NCI-H146 (cell line): ENCODE results near the gene LRRC74B.
"Not testable (repeated sequence)": the region's sequence is repeated elsewhere in the genome, so short reads cannot be mapped to it uniquely, and the experiment has no call there.

ENCODE experiments used
- DNase-seq: peaks from one replicate; lab custom pipeline; 2025; lab: John Stamatoyannopoulos, UW

The LRRC74B gene

DNA sequence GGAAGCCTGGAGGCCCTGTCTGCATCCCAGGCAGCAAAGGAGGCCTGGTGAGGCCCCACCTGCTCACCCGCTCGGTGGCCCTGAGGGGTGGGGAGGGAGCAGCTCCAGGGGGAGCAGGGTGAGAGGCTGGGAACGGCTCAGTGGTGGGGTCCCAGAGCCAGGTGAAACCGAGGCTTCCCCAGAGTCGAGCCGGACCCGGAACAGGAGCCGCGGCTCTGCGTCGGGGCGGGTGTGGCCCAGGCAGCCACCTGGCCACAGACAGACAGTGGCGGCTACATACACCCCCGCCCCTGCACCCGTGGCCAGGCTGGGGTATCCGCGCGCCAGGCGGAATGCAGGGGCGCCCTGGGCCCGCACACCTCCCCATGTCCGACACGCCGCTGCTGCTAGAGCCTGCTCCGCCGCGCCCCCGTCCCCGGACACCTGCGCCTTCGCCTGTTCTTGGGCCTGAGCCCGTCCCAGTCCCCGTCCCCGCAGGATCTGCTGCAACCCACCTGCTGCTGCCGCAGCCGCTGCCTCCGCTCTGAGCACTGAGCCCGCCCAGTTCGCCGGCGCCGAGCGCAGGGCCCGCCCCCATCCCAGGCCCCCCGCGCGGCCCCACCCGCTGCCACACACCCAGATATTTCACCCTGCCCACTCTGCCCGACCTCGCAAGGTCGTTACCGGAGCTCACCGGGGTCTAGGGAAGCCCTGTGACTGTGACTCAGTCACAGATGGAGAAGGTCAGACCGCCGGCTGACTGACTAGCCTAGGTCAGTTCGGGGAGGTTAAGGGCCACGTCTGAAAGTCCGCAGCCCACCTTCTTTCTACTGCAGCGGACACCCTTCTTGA is 13.5 kb upstream of the LRRC74B start, which contains the start of gene SLC7A4:
TSS of gene SLC7A4 (minus strand) at position 525 of the 831 bp plus-strand sequence. CDS start 749 bp downstream, outside the sequence.
- DNase-seq = peak; percentile 53

DNA sequence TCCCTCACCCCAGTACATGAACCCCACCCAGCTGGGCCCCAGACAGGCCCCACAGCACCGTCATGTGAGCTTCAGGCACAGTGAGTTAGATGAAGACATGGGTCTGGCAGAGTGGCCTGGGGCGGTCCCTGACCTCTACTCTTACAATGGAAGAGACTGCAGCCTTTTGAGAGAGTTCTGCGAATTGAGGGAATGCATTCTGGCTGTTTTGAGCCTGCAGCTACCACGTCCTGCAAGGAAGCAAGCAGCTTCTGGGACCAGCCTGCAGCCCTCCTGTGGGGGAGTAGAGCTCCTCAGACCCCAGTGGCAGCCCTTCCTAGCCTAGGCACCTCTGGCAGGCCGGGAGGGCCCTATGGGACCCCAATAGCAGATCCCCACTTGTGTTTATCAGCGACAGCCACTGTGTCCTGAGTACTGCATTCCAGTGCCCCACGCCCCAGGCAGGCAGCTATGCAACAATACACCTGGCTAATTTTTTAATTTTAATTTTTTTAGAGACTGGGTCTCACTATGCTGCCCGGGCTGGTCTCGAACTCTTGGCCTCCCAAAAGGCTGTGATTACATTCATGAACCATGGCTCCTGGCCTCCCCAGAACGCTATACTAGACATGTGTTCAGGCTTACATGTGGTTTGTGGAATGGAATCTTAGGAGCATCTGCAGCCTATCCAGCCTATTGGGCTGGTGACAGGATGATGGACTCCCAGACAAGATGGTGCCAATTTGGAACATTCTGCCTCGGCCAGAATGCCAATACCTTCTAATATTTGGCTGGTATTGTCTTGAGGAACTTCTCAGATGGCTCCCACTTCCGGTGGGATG is 12.7 kb upstream of the LRRC74B start:
- DNase-seq = no peak

DNA sequence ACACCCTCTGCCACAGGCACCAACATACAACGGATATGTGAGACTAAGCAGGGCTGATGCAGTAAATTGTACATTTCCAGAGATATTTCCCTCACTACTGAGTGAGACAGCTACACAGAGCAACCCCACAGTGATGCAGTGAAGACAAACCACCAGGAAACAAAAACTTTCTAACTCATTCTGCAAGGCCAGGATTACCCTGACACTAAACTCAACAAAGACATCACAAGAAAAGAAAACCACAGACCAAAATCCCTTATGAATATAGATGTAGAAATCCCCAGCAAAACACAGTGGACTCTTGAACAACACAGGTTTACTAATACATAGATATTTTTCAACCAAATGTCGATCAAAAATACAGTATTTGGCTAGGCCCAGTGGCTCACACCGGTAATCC is 11.9 kb upstream of the LRRC74B start:
- no peak for DNase-seq

DNA sequence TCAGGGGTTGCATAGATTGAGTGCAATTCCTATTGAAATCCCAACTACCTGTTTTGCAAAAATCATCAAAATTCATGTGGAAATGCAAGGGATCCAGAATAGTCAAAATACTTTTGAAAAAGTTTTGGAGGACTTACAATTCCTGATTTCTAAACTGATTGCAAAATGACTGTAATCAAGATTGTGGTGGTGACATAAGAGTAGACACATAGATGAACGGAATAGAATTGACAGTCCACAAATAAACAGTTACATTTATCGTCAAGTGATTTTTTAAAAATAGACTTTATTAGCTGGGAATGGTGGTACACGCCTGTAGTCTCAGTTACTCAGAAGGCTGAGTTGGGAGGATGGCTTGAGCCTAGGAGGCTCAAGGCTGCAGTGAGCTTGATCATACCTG is 10.8 kb upstream of the LRRC74B start:
- no peak for DNase-seq

DNA sequence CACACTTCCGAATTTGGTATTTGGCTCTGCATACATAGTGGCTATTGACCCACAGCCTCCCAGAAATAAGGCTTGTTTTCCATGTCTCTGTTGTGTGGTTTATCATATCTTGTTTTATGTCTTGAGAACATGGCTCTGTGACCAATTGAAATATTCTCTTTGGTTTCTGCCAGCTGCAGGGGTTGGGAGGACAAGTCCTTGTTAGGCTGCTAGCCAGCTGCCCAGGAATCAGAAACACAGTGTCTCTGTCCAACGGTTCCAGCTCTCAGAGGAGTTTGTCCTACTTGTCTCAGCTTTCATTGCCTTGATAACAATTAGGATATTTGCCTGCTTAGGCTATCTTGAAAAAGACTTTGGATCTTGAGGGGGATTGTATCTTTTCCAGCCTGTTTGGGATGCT is 7.3 kb upstream of the LRRC74B start:
- DNase-seq = no peak

DNA sequence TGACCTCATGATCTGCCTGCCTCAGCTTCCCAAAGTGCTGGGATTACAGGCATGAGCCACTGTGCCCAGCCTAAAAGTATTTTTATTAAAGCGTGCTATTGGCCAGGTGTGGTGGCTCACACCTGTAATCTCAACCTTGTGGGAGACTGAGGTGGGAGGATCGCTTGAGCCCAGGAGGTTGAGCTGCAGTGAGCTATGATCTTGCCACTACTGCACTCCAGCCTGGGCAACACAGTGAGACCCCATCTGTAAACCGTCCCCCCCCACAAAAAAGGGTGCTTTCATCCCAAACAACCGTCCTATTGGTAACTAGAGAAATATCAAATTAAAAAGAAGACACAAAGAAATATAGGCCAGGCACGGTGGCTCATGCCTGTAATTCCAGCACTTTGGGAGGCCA is 6.6 kb upstream of the LRRC74B start:
- DNase-seq = not testable (repeated sequence)

DNA sequence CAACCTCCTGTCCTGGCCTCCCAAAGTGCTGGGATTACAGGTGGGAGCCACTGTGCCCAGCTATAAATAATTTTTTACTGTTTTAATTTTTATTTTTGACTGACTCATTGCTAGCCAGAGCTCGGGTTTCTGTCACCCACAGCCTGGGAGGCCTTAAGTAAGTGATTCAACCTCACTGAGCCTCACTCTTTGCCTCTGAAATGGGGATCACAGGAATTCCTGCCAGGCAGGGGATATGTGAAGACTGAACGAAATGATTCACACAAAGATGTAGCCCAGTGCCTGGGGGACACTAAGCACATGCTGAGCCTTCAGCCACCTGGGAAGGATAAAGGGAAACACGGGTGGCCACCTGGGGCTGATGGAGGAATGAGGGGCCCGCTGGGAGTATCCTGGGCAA is 3.8 kb upstream of the LRRC74B start:
- no peak for DNase-seq

DNA sequence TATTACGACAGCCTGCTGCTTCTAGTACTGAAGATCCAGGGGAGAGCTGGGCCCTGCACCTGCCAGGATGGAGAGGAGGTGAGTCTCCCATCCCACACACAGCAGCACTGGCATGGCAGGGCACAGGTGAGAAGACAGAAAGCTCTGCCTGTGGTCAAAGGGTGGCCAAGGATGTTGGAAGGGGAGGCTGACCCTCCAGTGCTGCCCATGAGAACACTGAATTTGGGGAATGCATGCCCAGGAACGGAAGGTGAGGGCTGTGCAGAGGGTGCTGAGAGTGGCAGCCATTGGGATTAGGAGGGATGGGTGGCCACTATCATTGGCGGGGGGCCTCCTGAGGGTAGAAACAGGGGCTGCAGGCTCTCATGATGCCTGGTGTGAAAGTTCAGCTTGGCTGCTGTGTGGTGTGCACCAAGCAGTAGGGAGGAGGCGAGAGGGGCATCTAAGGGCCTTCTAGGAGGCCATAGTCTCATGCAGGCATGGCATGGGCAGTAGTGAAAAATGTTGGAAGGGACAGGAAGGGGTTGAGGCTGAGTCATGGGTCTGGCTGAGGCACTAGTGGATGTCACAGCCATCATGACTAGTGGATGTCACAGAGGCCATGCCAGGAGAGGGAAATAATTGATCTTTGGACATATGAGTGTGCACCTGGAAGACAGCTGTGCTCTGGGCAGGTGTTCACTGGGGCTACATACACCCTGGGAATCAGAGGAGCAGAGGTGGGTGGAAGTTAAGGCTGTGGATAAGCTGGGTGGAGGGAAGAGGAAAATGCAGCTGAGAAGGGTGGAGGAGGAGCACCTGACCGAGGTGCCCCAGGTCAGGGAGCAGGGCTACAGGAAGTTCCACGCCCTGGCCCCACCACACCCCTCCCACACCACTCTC is 2.5 kb upstream of the LRRC74B start:
- peak; percentile 21 for DNase-seq

DNA sequence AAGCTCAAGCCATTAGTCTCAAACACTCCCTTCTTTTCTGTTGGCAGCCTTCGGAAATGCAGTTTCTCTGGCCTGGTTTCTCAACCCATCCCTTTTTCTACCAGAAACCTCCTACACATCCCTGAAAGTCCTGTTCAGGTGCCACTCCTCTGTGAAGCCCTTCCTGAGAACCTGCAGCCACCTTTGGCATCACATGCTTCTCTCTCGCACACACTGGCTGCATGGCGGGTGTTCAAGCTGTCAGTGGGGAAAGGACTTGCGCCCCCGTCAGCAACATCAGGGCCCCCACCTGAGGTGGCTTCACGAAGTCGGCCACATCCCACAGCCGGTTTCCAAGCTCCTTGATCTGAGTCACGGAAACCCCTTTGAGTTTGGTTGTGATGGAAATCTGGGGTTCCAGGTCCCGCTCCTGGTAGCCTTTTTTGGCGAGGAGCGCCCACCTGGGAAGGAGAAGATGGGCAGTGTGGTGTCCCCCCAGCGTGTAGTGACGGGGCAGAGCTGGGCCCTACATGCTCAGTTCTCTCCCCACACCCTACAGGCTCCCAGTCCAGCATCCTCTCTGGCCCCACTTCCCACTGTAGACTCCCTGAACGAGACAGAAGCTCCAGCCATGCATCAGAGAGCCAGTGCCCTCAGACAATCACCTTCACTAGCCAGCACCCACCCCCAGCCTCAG is 1.7 kb upstream of the LRRC74B start:
- DNase-seq = no peak

DNA sequence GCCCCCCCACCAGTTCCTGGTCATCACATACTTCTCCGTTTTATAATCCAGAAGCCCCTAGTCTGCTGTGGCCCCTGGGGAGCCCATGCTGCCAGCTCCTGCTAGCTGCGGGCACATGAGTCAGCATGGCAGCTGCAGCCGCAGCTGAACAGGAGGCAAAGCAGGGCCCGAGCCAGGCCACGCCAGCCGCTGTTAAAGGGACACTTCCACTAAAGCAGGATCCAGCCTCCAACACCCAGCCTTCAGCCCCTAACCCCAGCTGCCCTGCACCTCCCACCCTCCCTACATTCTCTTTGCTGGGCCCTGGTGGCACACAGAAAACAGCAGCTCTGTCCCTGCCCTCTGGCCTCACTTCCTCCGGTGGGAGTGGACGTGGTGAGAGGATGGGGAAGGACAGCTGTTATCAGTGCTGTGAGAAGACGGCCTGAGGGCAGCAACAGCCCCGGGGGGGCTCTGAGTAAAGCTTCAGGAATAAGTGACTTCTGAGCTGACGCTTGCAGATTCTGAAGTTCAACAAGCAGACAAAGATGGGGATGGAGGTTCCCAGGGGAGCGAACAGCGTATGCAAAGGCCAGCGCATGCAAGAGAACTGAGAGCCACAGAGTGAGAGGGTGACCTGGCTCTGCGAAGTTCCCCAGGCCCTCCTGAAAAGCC is 688 bp upstream of the LRRC74B start:
- DNase-seq = peak; percentile 72

DNA sequence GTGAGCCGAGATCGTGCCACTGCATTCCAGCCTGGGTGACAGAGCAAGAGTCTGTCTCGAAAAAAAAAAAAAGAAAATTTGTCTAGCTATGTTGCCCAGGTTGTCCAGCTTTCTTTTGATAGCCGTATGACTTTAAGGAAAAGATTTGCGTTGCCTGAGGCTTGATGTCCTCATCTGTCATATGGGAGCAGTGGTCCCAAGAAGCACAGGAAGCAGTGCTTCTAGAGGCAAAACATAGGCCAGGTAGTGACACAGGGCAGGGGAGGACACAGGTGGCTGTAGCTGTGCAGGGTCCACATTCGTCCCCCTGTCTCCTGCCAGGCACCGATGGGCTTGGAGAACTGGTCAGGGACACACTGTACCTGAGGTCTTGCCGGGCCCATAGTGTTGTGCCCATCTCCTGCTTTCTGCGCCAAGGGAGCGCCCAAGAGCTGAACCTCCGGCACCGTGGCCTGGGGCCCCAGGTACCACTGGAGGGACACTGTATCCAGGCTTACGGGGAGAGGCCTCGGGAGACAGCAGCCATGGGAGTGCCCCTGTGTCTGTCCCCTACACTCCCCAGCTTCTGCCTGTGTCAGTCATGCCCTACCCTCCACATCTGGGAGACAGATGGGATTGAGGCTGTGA is 1.4 kb downstream of the LRRC74B start:
- no peak for DNase-seq

DNA sequence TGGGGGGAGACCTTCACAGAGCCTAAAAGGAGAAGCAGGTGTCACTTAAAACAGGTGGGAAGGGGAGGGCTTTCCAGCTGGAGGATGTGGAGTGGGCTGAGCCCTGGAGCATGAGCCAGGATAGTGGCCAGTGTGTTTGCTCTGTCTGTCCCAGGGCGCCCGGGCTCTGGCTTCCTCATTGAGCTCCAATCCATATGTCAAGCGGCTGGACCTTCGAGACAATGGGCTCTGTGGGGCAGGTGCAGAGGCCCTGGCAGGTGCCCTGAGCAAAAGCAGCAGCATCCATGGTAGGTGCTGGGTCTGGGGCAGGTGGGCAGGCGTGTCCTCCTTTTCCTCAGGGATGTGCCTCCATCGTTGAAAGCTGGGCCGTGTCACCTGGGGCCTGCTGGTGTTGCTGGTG is 2.0 kb downstream of the LRRC74B start:
- peak; percentile 92 for DNase-seq

DNA sequence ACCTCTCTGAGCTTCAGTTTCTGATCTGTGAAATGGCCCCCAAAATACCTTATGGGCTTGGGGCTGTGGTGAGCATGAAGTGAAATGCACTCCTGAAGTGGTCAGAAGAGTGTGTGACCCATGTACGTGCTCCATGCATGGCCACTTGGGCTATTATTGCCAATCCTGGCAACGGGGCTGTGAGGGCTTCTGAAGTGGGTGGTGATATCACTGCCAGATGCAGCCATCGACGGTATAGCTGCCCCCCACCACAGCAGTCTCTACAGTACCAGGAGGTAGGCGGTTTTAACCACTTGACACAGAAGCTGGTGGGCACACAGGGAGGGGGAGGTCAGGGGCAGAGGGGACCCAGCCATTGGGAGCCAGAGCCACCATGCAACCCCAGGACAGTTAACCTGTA is 2.7 kb downstream of the LRRC74B start:
- DNase-seq = not testable (repeated sequence)

DNA sequence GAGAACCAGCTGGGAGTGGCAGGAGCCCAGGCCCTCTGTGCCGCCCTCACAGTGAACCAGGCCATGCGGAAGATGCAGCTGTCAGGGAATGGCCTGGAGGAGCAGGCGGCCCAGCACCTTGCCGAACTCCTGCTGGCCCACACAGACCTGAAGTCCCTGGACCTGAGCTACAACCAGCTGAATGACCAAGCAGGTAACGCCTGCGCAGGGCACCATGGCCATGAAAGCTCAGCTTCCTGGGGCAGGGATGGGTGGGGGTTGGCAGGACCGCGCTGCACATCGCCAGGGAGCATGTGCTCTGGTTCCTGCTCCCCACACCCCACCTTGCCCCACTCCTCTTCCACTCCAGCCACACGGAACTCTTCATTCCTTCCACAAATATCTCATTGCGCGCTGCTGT is 3.2 kb downstream of the LRRC74B start:
- not testable (repeated sequence) for DNase-seq

DNA sequence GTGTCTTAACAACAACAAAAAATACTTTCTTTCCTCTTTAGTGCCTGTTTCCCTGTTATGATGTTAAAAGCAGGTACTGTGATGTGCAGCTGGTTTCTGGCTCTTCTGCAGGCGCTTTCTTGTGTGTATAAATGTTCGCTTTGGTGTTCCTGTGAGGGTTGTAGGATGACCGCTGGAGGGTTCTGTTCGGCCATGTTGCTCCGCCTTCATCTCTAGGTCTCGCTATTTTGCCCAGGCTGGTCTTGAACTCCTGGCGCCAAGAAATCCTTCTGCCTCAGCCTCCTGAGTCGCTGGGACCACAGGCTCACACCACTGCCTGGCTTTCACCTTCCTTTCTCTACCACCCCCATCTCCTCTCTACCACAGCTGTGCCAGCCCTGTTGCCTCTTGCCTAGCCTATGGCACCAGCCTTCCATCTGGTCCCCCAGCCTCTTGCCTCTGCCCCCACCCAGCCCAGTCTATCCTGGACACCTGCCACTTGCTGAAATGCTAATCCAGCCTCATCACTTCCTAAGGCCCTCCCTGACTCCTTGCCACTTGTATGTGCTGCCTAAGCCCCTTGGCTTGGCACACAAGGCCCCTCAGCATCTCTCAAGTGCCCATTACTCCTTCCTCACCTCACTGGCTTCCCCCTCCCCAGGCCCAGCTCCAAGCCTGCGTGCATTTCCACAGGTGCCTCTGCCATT is 5.5 kb downstream of the LRRC74B start:
- DNase-seq = no peak

DNA sequence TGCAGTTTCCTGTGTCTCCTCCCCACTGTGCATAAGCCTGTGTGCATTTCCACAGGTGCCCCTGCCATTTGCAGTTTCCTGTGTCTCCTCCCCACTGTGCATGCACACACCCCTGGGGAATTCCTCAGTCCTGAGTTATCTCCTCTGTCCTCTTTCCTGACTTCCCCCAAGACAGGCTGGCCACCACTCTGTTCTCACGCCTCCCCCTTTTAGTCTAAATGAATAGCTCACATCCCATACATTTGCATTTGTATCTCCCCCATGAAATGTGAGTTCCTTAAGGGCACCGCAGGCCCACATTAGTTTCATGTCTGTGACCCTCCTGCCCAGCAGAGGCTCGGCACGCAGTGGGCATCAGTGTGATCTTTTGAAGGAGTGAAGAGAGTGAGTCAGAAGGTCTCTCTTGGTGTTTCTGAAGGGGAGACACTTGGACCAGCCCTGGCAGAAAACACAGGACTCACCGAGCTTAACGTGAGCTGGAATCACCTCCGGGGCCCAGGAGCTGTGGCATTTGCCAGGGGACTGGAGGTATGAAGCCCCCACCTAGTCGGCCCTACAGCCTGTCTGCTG is 6.2 kb downstream of the LRRC74B start:
- DNase-seq = no peak

DNA sequence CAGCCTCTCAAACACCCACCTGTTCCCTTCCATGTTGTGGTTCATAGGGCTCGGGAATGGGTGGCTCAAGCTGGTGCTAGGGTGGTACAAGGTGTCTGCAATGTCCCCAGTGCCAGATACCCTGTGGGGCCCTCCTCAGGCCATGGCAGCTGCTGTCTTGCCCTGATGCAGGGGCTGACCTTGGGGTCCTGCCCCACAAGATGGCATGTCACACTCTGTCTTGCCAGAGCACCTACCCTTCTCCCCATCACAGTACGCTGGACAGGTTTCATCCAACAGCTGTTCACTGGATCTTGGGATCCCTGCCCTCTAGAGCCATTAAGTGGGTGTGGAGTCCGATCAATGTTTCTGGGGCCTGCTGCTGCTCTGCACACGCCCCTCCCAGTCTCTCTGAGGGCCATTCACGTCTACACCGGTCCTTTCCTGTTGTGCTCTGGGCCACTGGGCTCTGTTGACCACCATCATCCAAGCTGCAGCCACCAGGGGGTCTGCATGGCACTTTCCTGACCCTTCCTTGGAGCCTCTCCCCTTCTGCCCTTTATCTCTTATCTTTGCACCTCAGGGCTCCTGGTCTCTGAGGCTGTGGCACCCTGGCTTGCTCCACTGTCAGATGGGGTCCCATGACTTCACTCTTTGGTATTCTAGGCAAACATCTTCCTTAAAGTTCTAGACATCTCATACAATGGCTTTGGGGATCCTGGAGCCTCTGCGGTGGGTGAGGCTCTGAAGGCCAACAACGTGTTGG is 7.1 kb downstream of the LRRC74B start:
- no peak for DNase-seq

DNA sequence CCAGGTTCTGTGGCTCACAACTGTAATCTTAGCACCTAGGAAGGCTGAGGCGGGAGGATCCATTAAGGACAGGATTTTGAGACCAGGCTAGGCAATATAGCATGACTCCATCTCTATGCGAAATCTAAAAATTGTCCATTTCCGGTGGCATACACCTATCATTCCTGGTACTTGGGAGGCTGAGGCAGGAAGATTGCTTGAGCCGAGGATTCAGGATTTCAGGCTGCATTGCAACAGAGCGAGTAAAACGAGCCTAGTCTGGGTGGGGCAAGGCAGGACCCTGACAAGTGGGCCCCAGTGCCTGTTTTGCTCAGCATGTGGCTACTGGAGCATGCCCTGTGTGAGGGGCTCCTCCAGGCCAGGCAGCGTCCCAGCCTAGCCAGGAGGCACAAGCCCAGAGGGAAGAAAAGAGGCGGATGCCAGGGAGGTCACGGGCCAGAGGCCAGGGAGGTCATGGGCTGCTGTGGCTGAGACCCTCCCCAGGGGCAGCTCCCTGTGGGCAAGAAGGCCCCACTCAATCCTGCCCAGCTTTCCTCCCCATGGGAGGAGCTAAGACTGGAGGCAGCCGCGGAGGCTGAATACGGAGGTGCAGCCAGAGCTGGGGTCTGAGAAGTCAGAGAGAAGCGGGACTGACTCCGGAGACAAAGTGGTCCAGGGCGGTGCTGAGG is 8.4 kb downstream of the LRRC74B start:
- DNase-seq = no peak
